Measurements from ENCODE around the gene AAMP. TPM values are rescaled to one million over a fixed set of nuclear protein-coding genes. Genes with fewer than 3 reads are reported as not detected.

Gene AAMP
- total and polyA plus RNA-seq, 2 donors (not counting 3 experiments of a cell fraction or from before 2014, with no cell fraction given) = 69.3 to 84.4 TPM

- H3K4me1 ChIP-seq (ENCODE audit: control insufficient read depth, extremely low read depth, insufficient read depth, low read length) = peaks cover 70% of the 10 kb centered on the region
- H3K4me2 ChIP-seq (ENCODE audit: insufficient read depth, low read length) = peak overlapping the region; percentile 84
- DNase-seq (ENCODE audit: low read depth, low spot score) = peak; percentile 54
- no peaks in the 10 kb centered on the region for H3K27me3 ChIP-seq (ENCODE audit: control insufficient read depth in 2 of 2, insufficient read depth in 2 of 2, low read length in 2 of 2)
- ChIA-PET CTCF (interaction anchor here (0.8 to 3.5 kb wide), 6 partner anchors 10 to 105 kb away, joined by 3 to 51 read pairs (median 10); partner anchors contain the start of genes AAMP, CATIP and PNKD), POLR2A (interaction anchor here (0.8 kb wide), 1 partner anchor 9 kb away, joined by 4 read pairs; no protein-coding TSS in a partner anchor)
- intact Hi-C loops (cut with micrococcal nuclease) = loop anchor here (1.0 to 2.0 kb wide), 3 partner anchors 19 to 105 kb away; partner anchors contain the start of gene CATIP
- H3K27ac ChIP-seq (ENCODE audit: insufficient read depth, low read depth, low read length) = peak overlapping the region; percentile 63
- peaks cover 43% of the 10 kb centered on the region for H3K79me2 ChIP-seq (ENCODE audit: control insufficient read depth, insufficient read depth, low read length)
- TF ChIP-seq JUN (IDR thresholded peaks at IDR 0.05; ENCODE audit: borderline replicate concordance, insufficient read depth, insufficient read length, low read depth) = no peak
- TF ChIP-seq POLR2A (IDR thresholded peaks at IDR 0.05; ENCODE audit: low read depth, low read length) = no peak
- TF ChIP-seq GATA2 (IDR thresholded peaks at IDR 0.05; ENCODE audit: insufficient read depth, insufficient read length, low read depth, low read length) = no peak
- no peak for TF ChIP-seq CTCF (IDR thresholded peaks at IDR 0.05; ENCODE audit: extremely low read depth in 1 of 2, insufficient read depth in 1 of 2, low read depth in 1 of 2, low read length in 2 of 2)
- TF ChIP-seq EZH2 (IDR thresholded peaks at IDR 0.05; ENCODE audit: borderline replicate concordance, low read depth, low read length, severe bottlenecking) = no peak
- TF ChIP-seq MYC (IDR thresholded peaks at IDR 0.05; ENCODE audit: low read depth, low read length) = no peak
- no peak for TF ChIP-seq MAX (IDR thresholded peaks at IDR 0.05; ENCODE audit: insufficient read depth, insufficient read length)
- TF ChIP-seq POLR2AphosphoS5 (IDR thresholded peaks at IDR 0.05; ENCODE audit: insufficient read depth, low read depth, low read length) = no peak
- no peak for TF ChIP-seq FOS (IDR thresholded peaks at IDR 0.05; ENCODE audit: borderline replicate concordance, insufficient read depth, low read length)
- peak overlapping the region; percentile 69 to 79 (median 74) for H3K4me3 ChIP-seq (replicated peaks in 1 of 3; ENCODE audit: insufficient read depth in 1 of 3, low read depth in 1 of 3, low read length in 3 of 3)
- no TSS peak for BruUV-seq (replicated peaks)
- dilution Hi-C loops (cut with MboI; ENCODE audit: extremely low pct_ligation_motif_present, low sequenced_read_pairs) = no loop called here
- H3K9me3 ChIP-seq (replicated peaks; ENCODE audit: control insufficient read depth, insufficient read depth, low read length) = no peaks in the 10 kb centered on the region
- H3K9ac ChIP-seq (replicated peaks; ENCODE audit: extremely low read depth, insufficient read depth, low read length) = peak overlapping the region; percentile 77
- peak overlapping the region; percentile 59 for H2AFZ ChIP-seq (ENCODE audit: low read depth, low read length)
- no peaks in the 10 kb centered on the region for H3K36me3 ChIP-seq (ENCODE audit: control insufficient read depth in 2 of 2, extremely low read depth in 1 of 2, insufficient read depth in 2 of 2, low read length in 2 of 2)
- no peak for FAIRE-seq
- H3K9me1 ChIP-seq (replicated peaks; ENCODE audit: control insufficient read depth, extremely low read depth, insufficient read depth, low read length) = no peaks in the 10 kb centered on the region
- no peaks in the 10 kb centered on the region for H4K20me1 ChIP-seq (replicated peaks; ENCODE audit: control insufficient read depth, extremely low read depth, insufficient read depth, low read length)
These were observed 21.5 kb upstream of the AAMP start for GRCh38 chr2:218291318-218292047.

All from endothelial cell of umbilical vein (primary cell).